NCI-H460 (cell line): ENCODE measurements around the gene COL6A2. TPM values are rescaled to one million over a fixed set of nuclear protein-coding genes. Genes with fewer than 3 reads are reported as not detected.
"Not testable (repeated sequence)": the region's sequence is repeated elsewhere in the genome, so short reads cannot be mapped to it uniquely, and the experiment has no call there.

Experiments
- DNase-seq: peaks from one replicate; pipeline ENCODE4 v3.0.0-alpha.2; 2016; ENCODE audit warnings: low read depth; ENCODE audit errors: extremely low read depth
- total RNA-seq: library from RNA; depleted of rRNA; stranded (reverse); fragments of >200 nt; shearing (Covaris generic); gene quantifications from 2 replicates; pipeline ENCODE4 v1.2.3, GENCODE V29; 2014

Gene COL6A2
- total RNA-seq, 1 experiment from 2014 or later = 3.6 TPM

DNA sequence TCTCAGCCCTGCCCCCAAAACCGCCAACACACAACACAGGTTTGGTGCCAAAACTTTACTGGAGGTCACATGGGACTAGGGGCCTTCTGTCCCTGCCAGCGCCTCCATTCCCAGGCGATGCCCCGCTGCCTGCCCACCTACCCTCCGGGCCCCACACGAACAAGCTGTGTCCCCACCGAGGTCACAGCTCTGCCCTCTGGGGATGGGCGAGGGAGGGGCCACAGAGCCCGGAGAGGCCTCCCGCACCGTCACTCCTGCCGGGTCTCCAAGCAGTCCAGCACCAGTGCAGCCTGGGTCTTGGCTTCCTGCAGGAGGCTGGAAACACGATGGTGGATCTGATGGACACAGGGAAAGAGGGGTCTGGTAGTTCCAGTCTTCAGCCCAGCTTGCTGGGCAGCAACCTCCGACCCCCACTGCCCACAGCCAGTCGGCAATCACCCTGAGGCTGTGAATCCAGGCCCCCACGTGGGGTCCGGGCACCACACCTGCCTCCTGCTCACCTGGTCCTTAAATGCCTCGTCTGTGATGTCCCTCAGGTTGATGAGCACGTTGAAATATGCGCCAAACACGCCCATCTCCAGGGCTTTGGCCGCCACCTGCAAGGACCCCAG, 38.9 kb downstream of the COL6A2 start:
- DNase-seq = no peak

DNA sequence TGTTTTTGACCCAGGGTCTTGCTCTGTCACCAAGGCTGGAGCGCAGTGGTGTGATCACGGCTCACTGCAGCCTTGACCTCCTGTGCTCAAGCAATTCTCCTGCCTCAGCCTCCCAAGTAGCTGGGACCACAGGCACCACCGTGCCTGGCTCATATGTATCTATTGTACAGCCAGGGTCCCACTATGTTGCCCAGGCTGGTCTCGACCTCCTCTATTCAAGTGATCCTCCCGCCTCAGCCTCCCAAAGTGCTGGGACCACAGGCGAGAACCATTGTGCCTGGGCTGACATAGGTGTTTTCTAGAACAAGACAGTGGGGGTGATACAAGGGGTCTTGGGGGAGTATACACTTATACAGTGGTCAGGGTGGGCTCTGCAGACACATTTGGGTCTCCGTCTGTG, 40.0 kb downstream of the COL6A2 start:
- no peak for DNase-seq

DNA sequence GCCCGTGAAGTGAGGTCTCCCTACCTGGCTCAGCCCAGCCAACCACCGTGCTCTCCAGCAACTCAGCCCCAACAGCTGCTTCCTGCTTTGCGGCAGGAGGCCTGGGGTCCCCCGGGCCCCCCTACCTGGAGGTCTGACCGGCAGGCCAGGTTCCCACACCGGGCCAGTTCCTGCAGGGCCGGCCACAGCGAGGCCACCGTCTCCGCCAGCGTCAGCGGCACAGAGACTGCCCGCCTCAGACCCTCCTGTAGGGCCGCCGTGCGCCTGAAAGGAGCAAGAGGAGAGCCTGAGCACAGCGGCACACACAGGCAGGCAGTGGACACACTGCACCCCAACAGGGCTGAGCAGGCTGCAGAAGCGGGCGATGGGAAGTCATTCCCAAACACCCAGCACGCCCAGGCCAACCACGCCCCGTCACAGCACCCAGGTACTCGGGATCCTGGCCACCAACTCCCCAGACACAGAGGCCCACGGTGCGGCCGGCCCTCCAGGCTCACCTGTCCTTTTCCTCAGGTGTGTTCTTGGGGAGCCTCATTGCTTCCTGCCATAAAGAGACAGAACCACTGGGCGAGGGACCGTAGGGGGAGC, 40.6 kb downstream of the COL6A2 start:
- no peak for DNase-seq

GRCh38 chr21:46139686-46140085, 41.8 kb downstream of the COL6A2 start:
- DNase-seq = no peak

DNA sequence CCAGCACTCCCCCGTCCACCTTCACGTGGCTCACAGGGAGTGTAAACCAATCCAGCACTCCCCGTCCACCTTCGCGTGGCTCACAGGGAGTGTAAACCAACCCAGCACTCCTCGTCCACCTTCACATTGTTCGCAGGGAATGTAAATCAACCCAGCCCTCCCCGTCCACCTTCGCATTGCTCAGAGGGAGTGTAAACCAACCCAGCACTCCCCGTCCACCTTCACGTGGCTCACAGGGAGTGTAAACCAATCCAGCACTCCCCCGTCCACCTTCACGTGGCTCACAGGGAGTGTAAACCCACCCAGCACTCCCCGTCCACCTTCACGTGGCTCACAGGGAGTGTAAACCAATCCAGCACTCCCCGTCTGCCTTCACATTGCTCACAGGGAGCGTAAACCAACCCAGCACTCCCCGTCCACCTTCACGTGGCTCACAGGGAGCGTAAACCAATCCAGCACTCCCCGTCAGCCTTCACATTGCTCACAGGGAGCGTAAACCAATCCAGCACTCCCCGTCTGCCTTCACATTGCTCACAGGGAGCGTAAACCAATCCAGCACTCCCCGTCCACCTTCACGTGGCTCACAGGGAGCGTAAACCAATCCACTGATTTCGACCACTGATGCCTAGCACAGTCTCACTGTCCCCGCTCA, 42.6 kb downstream of the COL6A2 start:
- DNase-seq = not testable (repeated sequence)

DNA sequence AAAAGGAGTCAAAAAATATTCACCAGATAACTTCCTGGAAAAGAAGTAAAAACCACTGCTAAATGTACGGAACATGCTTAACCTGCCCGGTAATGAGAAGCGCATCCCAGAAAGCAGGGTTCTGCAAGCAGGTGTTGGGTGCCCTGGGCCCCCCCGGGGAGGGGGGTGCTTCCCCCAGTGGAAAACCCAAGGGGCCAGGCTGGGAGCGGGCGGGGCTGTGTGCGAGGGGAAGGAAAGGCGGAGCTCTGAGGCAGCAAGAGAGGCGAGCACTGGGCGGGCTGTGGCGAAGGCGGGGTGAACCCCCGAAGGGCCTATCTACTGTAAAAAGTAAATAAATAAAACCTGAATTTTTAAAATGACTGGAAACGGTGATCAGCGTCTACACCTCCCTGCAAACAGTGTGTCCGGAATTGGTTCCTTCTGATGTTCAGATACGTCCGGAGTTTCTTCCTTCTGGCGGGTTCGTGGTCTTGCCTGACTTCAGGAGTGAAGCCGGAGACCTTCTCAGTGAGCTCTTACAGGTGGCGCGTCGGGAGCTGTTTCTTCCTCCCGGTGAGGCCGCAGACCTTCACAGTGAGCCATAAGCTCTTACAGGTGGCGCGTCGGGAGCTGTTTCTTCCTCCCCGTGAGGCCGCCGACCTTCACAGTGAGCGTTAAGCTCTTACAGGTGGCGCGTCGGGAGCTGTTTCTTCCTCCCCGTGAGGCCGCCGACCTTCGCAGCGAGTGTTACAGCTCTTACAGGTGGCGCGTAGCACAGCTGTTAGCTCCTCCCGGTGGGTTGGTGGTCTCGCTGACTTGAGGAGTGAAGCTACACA, 44.1 kb downstream of the COL6A2 start:
- DNase-seq = no peak

- no peak for DNase-seq
Measured at GRCh38 chr21:46142582-46143473, 44.9 kb downstream of the COL6A2 start.

- DNase-seq = no peak
Measured at GRCh38 chr21:46144464-46145070, 46.7 kb downstream of the COL6A2 start.

GRCh38 chr21:46145159-46145839, 47.4 kb downstream of the COL6A2 start:
- no peak for DNase-seq

DNA sequence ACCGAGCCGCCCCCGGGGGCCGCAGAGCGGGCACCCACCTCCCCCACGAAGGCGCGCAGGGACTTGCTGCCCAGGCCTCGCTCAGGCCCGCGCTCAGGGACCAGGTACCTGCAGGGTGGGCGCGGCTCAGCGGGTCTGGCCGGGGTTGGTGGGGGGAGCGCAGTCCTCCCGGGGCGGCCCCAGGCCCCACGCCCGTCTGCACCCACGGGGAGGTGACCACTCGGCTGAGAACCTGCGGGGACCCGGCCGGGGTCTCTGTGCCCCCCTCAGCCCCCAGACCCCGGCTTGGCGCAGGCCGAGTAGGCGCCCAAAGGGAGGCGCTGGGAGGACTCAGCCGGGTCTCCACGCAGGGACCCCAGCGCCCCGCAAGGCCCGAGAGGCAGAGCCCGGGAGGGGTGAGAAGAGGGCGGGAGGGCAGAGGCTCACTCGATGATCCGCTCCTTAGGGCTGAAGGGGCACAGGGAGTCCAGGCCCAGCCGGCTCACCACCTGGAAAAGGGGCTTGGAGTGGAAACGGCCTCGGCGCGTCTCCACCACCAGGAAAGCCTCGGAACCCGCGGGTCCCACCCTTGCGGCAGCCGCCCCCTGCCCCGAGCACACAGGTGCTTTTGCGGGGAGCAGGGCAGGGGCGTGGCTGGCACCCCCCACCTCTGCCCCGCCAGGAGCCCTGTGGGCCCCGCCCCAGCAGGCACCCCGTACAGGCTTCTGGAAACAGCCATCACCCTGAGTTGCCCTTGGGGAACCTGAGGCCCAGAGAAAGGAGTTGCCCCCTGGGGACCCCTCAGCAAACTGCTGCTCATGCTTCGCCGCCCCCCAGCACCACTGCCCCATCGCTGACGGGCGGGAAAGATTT, 48.2 kb downstream of the COL6A2 start:
- no peak for DNase-seq

DNA sequence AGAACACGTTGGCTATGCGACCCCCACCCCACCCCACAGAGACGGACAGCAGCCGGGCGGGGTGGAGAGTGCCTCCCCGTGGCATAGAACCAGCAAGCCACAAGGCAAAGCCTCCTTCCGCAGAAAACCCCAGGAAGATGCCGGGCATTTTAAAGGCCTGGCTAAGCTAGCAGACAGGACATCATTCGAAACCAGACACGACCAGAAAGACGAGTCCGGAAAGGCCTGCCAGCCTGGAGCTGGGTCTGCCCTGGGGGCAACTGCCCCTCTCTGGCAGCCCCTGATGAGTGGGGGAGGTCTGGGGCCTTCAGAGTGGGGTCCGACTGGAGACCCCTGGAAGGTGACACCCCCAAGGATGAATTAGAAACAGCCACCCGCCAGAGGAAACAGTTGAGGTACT, 48.9 kb downstream of the COL6A2 start:
- no peak for DNase-seq

GRCh38 chr21:46147429-46147828, 49.5 kb downstream of the COL6A2 start:
- DNase-seq = peak; percentile 24

- no peak for DNase-seq
Measured at GRCh38 chr21:46148106-46148505, 50.2 kb downstream of the COL6A2 start.

GRCh38 chr21:46149205-46149901, 51.4 kb downstream of the COL6A2 start:
- no peak for DNase-seq

- DNase-seq = no peak
Measured at GRCh38 chr21:46150073-46150472, 52.2 kb downstream of the COL6A2 start.

DNA sequence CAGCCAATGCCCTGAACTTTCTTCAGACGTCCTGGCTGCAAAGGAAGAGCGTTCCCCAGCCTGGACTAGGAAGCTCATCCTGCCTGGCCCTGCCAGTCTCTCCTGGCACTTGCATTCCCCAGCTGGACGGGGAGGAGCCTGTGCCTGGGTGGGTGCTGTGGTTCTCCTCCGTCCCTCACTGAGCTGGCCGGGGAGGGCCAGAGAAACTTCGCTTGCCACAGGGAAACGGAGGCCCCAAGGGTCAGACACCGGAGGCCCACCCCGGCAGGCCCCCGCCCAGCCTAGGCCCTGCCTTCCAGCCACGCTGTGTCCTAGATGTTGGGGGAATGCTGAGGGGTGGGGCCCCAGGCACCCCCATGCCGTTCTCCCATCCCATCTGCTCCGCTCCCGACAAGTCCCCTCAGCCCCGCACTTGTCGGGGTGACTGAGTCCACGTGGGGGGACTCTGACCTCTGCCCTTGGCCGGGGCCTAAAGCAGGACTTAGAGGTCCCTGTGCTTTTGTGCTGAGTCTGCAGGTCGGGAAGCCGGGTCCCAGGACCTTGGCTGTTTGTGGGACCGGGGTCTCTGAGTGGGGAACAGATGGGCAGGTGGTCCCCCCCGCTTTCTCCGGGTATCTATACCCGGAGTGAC, 52.7 kb downstream of the COL6A2 start:
- DNase-seq = no peak

DNA sequence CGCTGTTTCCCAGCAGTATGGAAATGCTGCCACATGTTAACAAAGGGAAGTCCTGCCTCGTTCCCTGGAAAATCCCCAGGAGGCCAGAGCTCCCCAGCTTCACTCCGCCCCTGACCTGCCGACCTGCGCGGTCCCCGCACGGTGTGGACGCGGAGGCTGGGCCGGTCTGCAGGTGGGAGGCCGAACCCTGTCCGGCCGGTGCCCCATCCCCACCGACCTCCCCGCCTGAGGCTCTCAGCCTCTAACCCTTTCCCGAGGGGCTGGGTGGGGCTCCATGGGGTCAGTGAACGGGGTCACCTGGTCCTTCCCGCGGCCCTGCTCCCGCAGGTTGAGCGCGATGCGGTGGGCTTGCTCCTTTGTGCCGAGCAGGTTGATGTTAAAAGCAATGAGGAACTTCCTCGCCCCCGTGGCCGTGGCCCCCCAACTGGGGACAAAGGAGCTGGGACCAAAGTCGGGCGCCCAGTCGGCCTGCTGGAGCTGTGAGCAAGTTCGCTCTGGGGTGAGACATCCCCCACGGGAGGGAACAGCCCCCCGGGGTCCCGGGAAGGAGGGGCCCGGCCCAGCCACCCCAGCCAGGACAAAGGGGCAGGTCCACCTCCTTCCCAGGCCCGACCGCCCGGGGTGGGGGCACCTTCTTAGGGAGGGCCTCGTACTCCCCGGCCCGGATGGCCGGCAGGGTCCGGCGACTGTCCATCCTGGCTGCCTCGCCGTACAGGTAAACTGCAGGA, 53.5 kb downstream of the COL6A2 start:
- no peak for DNase-seq
